AML-193 (cell line): Measurements from ENCODE around the gene DPM1.

Experiments
- DNase-seq, 2 experiments: peaks; one replicate each; lab custom pipeline; 2025; lab: John Stamatoyannopoulos, UW

Gene DPM1

DNA sequence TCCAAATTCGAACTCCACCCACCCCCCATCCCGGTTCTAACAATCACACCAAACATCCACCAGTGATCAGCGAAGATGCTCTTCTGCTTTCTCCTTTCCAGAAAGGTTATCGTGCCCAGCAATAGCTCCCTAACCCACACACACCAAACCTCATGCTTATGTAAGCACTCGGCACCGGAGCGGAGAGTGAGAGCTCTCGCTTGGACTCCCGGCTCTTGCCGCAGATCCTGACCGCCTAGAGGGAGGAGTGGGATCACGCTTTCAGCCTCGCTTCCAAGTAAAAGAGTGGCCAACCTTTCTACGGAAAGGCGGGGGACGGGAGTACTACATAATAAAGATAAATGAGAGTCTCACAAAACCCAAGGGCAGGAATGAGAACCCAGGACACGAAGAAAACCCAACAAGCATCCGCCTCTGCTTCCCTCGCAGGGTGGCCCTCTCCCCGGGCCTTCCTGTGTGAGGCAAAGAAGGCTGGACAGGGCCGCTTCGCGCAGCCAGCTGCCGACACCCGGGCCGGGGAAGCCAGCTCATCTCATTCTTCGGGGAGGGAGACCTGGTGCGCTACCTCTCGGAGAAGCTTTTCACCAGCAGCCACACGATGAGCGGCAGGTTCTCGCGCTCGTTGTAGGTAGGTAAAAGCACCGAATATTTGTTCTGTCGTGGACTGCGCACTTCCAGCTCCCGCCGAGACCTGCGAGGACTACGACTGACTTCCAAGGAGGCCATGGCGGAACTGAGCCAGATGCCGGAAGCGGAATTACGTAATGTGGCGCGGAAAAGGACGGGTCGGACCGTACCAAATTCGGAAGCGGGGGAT, at the start of gene DPM1:
TSS of gene DPM1 (minus strand) at position 735 of the 817 bp plus-strand sequence. CDS start at position 726, 9 bp downstream.
- peak; percentile 88 to 96 for DNase-seq

DNA sequence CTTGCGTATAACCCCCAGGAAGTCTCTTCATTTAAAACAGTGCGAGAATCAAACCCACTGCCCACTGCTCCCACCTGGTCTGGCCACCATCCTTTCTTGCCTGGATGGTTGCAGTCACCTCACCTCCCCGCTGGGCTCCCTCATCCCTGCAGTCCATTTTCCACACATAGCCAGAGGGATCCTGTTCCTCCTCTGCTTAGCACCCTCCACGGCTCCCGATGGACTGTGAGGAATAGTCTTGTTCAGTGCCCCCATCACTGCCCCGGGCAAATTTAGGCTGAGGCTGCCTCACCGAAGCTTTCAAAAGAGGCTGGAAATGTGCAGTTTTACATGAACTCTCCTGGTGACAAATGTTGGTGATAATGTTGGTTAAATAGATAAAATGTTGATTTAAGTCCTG, 46.9 kb upstream of the DPM1 start:
- DNase-seq = no peak

DNA sequence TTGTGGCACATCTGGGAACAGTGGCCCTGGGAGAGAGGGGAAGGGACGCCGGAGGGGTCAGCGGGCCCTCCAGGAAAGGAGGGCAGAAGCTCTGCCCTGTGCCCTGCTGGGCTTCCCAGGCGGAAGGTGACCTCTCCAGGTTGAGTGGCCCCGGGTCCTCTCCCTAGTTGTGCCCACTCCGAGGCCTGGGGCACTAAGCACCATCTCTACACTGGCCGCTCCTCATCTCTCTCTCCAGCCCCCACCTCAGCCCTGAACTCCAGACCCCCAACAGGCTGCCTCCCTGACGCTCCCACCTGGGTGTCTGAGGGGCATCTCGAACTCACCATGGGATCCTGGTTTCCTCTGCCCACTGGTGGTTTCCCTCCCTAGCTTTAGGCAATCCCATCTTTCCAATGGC, 46.4 kb upstream of the DPM1 start:
- no peak for DNase-seq

DNA sequence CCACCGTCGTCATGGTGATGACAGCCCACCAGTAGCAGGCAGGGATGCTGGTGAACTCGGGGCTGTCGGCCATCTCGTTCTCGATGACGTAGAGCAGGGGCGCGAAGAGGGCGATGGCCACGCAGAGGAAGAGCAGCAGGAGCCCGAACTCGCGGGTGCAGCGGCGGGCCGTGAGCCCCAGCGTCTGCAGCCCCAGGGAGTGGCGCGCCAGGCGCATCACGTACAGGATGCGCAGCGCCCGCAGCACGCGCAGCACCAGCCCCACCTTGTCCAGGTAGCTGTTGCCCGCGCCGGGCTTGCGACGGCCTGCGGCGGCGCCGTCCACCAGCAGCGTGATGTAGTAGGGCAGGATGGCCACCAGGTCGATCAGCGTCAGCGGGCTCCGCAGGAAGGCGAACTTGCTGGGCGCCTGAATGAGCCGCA, 46.0 kb upstream of the DPM1 start:
- DNase-seq = no peak

DNA sequence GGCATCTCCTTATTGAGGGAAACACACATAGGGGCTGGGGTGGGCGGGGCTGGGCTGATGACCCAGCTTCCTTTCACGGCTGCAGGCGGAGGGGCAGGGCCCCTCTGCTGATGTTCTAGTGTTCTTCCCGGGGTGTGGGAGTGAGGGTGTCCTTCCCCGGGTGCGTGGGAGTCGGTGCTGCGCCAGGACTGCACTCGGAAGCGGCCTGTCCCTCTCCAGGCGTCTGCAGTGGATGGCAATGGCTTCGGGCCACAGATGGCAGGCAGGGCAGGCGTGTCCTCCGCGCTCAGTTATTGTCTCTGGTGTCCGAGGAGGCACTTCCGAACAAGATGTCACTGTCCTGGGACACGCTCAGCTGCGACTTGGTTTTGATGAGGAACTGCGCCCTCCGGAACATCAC, 45.4 kb upstream of the DPM1 start:
- DNase-seq = no peak

DNA sequence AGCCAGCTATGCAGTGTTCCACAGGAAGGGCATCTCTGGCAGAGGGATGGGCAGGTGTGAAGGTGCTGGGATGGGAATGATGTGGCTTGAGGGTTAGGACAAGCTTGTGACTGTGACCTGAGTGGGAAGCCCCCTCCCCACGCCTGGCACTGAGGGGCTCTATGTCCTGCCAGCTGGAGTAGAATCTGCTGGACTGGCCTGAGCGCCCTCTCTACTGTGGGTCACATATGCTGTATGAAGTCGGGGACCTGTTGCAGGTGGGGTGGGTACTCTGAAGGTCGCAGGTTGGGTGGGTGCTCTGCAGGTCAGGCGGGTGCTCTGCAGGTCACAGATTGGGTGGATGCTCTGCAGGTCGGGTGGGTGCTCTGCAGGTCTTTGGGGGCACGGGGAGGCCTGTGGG, 44.3 kb upstream of the DPM1 start:
- no peak for DNase-seq

DNA sequence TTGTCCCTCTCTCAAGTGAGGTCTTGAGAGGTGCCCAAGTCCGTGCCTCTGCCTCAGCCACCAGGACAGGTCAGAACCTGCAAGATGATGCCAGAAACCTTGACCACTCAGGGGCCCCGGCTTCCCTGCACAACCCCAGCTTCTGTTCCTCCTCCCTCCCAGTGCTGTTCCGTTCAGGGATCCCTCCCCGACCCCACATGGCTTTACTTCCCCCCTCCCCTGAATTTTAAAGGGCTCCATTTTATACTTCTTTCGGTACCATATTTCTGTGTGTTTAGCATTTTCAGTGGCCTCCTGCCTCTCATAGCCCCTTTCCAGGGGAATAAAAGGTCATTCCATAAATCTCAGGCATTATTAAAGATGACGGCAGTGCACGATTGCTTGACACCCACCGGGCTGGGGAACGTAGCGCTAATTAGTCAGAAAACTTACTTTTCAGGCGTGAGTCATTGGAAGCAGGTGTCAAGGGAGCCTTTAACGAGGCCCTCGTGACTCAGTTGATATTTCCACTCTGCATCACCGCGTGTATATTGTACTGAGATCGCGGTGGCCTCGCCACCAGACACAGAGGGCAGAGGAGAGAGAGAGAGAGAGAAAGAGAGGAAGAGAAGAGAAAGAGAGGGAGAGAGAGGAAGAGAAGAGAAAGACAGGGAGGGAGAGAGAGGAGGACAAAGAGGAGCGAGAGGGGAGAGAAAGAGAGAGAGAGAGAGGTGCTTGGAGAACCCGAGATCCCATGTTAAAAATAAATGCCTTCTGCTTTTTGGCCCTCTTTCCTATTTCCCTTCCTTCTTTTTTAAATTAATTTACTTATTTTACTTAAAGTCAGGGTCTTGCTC, 43.3 kb upstream of the DPM1 start:
- no peak for DNase-seq

DNA sequence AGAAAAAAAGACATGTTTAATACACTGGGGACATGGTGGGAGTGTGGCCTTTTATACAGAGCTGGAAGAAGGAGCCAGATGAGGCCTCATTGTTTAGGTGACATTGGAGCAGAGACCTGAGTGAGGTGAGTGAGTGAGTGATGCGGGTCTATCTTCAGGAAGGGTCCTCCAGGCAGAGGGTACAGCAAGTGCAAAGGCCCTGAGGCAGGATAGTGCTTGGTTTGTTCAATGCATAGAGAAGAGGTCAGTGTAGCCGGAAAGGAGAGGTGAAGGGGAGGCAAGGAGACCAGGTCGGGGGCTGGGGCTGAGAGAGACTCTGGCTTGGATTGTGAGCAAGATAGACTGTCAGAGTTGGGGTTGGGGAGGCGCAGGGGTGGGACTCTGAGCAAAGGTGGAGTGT, 41.0 kb upstream of the DPM1 start:
- no peak for DNase-seq

DNA sequence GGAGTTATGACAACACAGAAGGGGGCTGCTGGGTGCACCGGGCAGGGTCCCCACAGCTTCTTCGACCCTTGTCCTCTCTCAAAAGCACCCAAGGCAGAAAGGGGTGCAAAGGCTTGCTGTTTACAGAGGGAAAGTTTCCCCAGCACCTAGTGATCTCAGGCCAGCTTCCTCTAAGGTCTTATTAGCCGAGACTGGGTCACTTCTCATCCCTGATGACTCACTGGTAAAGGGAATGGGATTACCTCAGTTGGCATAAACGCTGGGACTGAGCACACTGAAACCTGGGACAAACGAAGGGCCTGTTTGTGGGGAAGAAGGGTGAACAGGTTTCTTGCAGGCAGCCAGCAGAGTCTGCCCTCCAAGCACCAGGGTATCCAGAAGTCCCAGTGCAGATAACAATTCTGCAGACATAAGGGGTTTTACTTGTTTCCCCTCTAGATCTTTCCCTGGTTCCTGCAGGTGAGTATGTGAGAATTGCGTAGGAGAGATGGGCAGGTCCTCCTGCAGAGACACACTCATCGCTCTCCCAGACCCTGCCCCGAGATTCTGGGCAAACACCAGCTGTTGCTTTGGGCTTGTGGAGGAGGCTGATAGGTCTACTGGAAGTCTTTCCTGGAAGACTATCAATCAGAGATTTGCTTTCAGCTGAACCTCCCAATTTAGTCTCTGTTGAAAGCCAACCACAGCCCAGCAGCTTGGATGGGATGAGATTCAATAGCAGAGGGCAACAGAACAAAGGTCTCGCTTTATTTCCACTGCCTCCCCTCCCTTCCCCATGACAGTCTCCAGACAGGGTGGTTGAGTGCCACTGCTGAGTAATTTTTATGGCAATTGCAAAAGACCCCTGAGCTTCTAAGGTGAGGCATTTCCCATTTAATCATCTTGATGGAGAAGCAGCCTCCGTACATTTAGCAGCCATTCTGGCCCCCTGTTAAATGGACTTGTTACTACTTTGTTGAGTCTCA, 38.9 kb upstream of the DPM1 start:
- no peak for DNase-seq

DNA sequence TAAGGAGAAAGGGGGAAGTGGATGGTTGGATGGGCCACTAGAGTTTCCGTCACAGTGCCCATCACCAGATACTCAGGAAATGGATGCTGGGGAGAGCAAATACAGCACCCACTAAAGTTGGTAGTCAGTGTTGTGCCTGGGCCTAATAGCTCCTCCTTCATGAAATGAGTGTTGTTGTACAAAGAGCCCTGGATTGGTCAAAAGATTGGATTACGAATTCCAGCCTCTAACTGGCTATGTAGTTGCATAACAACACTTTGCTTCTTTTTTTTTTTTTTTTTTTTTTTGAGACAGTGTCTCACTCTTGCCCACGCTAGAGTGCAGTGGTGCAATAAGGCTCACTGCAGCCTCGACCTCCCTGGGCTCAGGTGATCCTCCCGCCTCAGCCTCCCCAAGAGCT, 37.2 kb upstream of the DPM1 start:
- DNase-seq = no peak

DNA sequence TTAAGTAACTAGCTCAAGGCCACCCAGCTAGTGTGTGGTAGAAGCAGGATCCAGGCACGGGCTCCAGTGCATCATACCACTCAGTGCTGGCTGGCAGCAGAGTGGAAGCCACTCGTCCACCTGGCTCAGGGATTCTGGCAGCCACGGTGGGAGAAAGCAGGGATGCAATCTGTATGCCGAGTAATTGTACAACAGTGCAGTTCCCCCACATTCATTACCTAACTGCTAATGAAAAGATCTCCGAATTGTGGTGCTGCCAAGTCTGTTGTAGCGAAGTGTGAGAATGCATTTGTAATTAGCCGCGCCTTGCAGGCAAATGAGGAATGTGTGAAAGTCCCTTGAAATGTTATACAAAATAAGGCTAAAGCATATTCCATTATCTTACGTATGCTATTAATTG, 35.5 kb upstream of the DPM1 start:
- no peak for DNase-seq

DNA sequence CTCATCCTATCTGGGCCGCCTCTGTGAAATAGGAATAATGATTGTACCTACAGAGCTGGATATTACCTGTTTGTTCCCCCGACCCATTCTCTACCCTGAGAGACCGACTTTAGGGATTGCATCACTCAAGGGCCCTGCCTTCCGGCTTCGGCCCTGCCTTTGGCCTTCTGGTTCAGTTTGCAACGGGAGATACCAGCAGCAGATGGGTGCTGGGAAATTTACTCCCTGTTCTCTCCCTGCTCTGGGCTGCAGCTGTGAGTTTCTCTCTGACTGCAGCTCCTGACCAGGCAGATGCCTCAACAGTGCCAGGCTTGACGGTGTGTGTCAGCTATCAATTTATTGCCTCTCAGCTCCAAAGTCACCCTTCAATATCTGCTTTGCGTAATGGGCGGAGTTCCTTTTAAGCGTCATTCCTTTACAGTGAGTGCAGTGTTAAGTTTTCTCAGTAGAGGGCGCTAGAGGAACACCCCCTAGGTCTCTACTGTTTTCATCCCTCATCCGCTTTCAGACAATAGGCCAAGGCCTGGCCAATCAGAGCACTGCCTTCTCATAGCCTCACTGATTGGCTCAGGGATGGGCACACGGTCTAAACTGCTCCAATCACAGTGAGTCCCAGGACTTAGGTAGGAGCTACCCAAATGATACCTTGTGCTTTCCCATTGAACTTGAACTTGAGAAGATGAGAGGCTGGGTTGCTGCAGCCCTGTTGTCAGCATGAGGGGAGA, 34.6 kb upstream of the DPM1 start:
- peak; percentile 4 to 63 for DNase-seq

DNA sequence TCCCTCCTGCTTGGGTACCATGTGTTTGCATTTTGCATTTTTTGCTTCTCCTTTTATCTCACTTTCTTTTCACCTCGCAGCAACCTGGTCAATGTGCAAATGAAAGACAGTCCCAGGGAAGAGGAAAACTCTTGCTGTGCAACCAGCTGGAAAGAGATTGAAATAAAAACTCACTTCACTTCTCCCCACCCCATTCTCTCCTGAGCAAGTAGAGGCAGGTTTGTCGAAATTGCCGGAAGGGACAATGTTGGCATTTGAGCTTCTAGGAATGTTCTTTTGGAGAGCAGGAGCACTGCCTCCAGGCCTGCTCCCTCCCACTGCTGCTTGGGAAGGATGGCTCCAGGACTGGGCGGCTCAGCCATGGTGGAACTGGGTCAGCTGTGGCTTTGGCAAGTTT, 34.0 kb upstream of the DPM1 start:
- DNase-seq = no peak

DNA sequence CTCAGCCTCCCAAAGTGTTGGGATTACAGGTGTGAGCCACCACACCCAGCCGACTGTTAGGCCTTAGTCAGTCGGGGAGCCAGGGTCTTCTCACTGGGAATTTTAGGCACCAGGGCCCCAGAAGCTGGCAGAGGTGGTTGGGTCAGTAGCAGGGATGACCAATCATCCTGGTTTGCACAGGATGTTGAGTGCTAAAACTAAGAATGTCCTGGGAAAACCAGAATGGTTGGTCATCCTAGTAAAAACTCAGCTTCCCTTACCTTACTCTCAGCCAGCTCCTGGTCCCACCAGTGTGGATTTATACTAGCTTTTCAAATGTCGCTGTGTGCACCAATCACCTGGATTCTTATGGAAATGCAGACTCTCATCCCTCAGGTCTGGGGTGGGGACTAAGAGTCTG, 32.7 kb upstream of the DPM1 start:
- DNase-seq = no peak

DNA sequence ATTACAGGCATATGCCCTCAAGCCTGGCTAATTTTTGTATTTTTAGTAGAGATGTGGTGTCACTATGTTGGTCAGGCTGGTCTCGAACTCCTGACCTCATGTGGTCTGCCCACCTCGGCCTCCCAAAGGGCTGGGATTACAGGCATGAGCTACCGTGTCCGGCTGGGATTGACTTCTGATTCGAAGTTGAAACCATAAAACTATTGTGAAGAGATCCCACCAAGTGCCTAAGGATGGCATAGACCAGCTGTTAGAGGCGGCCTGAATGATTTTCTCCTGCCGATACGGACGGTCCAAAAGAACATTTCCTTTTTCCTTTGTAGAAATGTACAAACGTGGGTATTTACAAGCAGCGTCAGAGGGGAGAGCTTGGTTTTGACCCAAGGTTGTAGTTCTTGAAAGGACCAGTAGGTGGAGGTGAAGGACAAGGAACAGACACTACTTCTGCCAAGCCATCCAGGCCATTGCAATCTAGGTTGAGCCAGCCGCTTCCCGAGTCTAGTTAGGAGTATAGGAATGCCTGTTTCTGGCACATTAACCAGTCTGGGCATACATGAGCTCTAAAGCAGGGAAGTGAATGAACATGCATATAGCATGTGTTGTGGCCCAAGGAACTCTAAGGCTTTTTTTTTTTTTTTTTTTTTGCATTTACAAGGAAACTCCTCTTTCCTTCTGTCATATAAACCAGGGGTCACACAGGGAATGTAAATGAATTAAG, 29.3 kb upstream of the DPM1 start:
- peak; percentile 54 to 63 for DNase-seq

DNA sequence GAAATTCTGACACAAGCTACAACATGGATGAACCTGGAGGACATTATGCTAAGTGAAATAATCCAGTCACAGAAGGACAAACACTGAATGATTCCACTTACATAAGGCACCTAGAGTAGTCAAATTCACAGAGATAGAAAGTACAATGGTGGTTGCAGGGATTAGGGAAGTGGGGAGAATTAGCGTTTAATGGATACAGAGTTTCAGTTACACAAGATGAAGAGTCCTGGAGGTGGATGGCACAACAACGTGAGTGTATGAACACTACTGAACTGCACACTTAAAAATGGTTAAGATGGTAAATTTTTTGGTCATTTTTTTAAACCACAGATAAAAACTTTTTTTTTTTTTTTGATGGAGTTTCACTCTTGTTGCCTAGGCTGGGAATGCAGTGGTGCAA, 25.0 kb upstream of the DPM1 start:
- no peak for DNase-seq

DNA sequence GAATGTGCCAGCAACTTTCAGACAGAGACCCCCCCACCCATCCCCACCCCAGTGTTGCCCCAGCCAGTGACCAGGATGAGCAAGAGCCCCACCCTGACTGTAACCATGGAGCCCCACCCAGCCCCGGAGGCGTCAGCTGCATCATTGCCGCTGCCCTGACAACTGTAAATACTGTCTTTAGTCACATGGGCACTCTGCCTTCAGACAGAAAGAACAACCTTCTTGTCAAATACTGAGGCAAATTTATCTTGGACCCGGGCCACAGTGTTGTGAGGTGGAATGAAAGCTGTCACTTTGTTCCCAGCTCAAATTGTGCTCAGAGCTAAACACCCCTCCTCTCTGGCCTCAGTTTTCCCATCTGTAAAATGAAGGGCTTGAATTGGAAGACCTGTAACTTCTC, 24.0 kb upstream of the DPM1 start:
- no peak for DNase-seq

DNA sequence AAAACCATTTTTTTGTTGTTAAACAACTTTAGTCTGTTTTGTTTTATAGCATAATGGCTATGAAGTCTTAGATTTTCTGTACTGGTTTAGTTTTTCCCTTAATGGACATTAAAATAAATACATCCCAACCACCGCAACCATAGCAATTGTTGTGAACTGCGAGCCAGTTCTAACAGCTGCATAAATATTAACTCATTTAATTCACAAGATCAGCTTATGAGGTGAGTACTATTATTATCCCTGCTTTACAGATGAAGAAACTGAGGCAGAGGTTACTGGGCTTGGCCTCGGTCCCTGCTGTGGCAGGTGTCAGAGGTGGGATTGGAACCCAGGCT, 23.3 kb upstream of the DPM1 start:
- no peak for DNase-seq

DNA sequence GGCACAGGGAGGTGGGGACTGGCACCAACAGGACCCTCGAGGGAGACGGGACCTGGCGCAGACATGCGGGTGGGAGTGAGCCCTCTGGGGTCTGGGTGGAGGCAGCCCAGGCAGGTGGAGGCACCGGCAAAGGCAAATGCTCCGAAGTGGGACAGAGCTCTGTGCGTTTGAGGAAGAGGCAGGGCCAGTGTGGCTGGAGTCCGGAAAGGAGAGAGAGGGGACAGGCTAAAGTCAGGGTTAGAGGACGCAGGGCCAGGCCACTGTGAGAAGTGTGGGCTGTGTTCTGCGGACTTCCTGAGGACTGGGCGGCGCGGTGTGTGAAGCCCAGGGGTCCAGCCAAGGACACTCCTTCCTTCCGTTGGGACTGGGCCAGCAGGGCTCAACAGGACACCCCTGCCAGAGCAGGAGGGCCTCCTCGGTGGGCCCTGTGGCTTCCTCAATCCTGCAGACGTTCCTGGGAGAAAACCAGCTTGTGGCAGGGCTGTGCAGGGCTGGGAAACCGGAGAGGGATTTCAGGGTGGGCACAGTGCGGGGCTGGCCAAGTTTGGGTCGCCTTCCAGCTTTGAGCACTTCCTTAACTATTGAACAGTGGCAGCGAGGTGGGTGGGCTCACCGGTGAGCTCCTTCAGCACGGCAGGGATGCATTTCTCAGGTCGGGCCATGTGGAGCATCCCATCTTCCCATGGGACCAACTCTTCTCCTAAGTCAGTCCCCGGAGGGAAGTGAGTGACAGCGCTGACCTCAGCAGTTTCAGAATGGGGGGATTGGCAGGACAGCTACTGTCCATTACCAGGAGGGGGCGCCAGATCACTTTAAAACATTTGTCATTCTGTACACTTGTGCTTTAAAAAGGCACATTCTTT, 22.8 kb upstream of the DPM1 start:
- DNase-seq = peak; percentile 37 to 50
